ENCODE results near the gene NFIB.
A peak's percentile ranks its signal among the peaks of the same experiment; 100 is the strongest.

The NFIB gene

DNA sequence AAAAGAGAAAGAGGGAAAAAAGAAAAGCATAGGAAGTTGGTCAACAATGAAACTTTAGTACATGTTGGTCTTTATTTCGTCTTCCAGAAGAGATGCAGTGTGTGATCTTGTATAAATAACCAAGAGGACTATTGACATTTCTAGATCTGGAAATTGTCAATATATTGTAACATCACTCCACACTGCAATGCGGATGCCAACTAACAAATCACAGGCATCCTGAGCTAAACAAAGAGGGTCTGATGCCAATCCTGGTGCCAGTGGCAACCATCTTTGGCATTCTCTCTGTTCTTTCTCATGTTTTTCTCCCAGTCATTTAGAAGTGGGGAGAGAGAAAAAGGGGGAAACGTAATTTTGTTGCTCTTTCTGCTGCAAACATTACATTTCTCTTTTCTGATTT is 9.7 kb downstream of the NFIB start:
- no peak for DNase-seq

DNA sequence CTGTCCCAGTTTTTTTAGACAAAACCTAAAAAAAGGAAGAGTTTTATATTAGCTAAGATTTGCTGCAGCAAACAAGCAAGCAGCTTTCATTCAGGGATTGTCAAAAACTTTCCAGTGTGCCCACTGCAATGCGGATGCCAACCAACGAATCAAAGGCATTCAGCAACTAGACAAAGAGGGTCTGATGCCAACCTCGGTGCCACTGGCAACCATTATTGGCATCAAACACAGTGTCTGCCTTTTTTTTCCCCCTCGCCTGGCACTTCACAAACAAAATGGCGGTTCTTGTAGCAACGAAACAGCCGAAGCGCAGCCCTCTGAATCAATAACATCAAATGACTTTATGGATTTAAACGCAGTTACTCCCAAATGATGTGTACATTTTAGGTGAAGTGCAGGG is 10.4 kb downstream of the NFIB start:
- no peak for DNase-seq

DNA sequence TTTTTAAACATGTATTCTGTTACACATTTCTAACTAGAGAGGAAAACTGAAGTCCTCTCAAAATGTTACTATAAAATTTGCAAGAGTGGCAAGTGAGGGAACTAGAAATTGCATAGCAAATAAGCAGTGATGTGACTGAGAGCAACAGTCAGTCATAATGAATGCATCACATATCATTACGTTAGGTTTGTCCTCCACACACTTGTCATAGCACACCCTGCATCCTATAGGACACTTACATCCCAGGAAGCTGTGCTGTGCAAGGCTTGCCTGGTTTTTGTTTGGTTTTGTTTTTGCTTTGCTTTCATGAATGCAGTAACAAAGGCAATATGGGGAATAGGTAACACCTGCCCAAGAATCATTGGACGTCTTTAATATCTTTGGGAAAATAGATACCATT is 10.8 kb downstream of the NFIB start:
- peak; percentile 28 for DNase-seq

DNA sequence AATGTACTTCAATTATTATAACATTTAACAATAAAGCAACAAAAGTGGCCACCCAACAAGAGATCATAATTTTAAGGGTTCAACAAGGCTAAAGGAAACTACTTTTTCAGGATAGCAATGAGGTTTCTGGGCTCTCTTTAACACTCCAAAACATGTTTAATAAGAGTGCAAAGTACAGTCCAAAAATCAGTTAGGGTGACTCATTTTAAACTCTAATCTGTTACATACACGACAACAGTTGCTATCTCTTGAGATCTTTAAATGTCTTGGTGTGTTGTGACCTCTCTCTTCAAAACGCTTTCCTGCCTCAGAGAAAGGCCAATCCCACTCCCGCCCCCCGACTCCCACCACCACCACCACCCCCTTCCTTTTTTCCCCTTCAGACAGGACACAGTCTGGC is 11.5 kb downstream of the NFIB start:
- no peak for DNase-seq

DNA sequence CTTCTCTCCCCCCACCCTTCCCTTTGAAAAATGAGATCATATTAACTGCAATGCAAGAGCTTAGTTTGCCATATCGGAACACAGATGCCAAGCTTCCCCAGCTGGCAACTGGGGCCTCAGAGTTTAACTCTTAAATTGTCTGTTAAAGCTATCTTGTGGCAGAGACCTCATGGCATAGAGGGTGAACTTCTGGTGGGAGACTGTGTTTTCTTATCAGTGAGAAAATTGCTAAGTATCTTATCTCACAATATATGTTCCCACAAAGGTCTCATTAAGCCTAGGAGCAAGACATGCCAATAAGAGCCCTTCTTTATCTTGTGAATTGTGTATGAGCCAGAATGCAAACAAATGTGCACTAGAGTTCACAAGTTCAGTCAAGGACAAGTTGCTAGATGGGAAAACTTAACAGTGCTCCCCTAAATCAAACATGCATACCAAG is 12.3 kb downstream of the NFIB start:
- peak; percentile 32 for DNase-seq

DNA sequence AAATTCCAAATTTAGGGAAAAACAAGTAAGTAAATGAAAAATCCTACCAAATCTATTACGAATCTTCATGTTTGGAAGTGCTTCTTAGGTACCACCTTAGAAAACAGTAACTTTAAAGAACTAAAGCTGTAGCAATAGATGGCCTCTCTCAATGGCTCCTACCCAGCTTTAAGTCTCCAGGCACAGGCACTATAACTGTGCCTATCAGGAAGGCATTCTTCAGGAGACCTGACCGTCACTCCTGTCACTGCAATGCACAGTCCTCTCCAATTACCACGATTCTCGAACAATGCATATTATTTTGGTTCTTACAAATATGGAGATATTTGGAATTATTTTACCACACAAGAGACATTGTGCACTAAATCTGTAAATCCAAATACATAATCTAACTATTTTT is 12.9 kb downstream of the NFIB start:
- DNase-seq = no peak

DNA sequence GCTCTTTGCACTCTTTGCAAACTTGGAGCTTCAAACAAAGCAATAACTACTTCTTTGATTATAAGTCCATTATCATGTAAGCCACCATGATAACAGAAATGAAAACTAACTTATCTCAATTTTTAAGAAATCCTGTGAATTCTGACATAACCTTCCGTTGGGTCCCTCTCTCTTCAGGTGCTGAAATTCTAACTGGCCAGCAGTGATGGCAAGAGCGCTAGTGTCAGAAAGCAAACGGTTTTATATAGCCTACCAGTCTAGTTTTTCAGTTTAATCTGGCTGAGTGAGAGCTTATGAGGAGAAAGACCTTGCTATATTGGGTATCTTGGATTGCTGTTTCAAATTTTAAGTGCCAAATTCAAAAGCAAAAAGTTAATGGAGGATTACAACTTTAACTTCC is 13.4 kb downstream of the NFIB start:
- no peak for DNase-seq

DNA sequence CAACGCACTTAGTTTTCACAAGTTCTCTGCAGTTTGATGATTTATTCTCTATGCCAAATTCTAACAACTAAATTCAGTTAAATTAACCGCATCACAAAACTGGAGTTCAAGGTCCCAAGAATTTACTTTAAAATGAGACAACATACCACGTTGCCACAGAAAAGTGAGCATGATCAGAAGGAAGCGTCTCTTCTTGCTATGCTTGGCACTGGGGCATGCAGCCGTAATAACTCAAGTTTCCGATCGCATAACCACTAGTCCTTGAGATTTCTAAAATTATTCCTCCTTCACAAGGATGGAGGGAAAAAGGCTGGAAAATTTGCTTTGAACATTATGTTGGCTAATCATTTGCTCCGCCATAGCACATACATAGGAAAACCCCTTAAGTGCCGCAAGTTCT is 13.9 kb downstream of the NFIB start:
- no peak for DNase-seq

DNA sequence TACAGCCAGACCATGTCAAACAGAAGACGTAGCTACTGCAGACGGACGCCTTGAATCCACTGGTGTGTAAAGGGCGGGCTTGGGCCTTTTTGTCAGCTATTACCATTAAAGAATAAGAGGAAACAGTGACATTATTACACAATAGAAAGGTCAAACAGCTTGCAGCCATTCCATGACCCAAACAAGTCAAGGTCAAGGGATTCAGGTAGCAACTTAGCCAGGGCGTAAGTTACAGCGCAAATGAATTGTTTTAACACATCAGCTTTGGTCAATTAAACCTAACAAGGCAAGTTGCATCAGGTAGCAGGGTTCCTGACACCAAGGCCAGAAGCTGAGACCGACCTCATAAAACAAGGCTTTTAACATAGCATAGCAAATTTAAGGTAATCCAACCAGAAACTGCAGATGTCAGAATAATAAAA is 15.3 kb downstream of the NFIB start:
- DNase-seq = peak; percentile 92

DNA sequence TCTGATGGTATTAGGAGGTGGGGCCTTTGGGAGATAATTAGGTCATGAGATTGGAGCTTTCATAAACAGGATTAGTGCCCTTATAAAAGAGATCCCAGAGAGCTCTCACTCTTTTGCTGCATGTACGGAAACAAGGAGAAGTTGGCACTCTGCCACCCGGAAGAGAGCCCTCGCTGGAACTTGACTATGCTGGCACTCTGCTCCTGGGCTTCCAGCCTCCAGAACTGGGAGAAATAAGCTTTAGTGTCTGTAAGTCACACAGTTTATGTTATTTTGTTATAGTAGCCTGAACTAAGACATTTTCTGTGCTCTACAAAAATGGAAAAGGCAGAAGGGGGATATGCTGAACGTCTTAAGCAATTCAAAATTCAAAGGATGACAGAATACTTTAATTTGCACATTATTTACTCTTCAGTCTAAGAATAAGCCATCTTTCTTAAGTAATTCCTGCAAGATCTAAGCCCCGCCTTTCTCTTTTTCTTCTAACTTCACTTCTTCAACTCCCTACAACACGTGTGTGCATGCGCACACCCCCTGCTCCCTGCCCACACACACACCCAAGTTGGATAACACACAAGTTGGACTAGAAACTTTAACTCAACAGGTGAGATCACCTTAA is 17.3 kb downstream of the NFIB start:
- peak; percentile 37 for DNase-seq

DNA sequence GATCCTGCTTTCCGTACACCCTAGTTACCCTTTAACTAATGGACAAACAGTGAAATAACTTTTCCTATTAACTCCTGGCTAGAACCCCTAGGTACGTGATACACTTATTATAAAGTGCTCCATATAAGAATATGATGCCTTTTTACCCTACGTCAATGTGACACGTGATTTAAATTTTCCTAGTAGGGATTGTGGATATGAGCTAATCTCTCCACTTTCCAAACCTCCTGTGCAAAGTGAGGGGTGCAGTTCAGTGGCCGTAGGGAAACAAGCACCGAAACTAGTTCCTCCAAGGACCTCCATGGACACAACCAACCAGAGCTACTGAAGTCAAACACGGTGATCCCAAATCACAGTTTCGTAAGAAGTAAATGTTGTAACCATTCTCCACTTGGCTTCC is 19.3 kb downstream of the NFIB start:
- no peak for DNase-seq

DNA sequence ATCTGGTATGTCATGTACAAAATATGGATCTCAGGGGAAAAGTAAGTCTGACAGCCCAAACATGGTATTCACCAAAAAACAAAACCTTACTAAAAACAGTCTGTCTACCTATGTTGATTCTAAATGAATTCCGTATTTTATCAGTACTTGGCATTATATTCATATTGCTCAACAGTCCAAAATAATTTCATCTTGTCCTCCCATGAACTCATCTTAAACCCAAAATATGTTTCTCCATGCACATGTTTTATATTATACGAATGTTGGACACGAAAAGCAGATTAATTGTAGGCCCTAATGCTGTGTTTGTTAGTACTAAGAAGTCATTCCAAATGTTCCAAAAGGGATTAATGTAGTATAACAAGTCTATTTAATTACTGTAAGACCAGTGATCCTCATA is 20.1 kb downstream of the NFIB start:
- DNase-seq = no peak

DNA sequence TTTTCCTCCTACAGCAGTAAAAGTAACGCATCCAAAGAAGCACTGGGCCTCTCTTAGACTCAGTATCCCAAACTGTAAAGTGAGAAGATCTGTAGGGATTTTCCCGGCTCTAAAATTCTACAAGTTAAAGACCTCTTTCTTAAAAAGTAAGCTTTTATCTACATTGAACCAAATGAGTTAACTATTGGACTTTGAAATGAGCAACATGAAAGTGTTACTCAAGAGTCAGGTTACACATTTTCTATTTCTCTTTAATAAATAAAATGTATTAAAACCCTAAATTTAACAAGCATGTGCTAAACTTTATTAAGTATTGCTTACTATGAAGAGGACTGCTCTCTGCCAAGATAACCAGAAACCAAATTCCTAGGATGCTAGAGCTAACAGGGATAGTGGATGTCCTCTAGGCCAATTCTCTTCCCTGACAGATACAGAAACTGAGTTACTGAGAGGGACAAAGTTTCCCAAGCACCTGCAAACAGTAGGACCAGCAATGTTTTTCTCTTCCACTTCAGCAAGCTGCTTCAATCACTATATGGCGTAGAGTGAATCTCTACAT is 21.7 kb downstream of the NFIB start:
- no peak for DNase-seq

DNA sequence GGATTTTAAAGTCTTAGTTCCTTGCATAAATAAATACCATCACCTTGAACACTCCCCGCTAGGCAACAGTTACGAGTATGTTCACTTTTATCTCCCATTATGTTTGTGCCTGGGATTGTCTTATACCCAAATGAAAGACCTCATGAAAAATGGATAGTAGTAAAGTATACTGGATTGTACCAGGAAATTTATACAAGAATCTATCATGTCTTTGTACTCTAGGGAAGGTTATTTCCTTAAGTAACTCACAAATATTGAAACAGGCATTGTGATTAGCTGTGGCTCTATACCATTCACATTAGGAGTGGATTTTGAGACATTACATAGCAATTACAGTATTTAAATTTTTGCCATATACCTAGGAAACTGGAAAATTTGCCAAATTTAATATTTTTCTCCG is 24.0 kb downstream of the NFIB start:
- DNase-seq = no peak

DNA sequence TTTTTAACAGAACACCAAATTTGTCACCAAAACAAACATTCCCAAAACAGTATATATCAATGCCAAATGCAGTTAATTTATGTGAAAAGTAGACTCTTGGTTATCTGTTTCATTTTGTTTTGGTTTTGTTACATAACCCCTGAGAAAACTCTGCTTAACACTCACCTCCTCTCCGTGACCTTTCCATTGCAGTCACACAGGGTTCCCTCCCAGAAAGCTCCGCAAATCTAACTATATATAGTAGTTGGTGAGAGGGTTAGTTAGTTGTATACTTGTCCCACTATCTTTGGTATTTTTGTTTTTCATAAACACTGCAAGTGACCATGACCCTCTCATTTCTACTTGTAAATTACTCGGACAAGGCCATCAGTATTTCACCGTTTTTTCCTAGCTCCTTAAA is 25.5 kb downstream of the NFIB start:
- DNase-seq = no peak

DNA sequence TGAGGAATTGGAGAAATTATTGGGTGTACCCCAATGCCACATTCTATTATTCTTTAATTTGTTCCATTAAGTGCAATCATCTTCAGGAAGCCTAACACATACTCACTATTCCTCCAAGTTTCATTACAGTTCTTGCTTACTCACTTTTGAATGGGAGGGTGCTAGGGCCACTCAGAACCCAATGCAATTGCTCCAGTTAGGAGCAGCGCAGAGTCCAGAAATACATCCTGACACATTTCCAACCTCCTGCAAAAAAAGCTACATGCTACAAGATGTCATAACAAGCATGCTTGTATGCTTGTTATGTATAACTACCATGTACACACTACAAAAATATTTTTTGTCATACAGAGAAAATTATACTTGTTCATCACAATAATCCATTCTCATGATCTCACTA is 27.8 kb downstream of the NFIB start:
- DNase-seq = no peak

DNA sequence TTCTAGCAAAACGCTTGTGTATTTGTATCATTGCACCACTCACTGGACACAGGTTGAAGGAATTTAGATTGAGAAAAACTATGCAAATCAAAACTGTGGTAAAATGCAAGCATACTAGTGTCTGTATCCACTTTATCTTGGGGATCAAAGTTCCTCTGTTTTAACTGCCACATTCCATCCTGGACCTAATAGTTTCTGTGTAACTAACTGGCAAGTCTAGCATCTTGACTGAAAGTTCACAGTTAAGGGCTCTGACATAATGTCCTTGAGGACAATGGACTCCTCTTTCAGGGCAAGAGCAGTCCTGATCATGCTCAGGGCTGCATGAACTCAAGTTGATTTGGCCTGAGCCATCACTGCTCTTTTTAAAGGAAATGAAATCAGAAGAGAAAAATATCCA is 30.7 kb downstream of the NFIB start:
- no peak for DNase-seq

DNA sequence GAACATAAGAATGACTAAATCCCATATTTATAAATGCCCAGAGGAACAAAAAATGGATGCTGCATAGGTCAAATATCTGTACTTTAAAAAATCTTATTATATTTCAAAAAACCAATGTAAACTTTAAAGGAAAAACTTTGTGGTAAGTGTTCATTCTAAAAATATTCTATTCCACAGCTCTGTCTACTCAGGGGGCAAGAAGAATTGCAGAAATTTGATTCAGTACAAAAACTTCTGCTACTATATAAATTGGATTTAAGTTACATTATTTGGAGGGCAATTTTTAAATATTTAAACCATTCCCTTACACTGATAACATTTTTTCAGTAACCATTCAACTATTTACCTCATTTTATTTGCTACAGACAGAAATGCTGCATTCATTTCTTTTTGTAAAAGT is 32.1 kb downstream of the NFIB start:
- DNase-seq = no peak

DNA sequence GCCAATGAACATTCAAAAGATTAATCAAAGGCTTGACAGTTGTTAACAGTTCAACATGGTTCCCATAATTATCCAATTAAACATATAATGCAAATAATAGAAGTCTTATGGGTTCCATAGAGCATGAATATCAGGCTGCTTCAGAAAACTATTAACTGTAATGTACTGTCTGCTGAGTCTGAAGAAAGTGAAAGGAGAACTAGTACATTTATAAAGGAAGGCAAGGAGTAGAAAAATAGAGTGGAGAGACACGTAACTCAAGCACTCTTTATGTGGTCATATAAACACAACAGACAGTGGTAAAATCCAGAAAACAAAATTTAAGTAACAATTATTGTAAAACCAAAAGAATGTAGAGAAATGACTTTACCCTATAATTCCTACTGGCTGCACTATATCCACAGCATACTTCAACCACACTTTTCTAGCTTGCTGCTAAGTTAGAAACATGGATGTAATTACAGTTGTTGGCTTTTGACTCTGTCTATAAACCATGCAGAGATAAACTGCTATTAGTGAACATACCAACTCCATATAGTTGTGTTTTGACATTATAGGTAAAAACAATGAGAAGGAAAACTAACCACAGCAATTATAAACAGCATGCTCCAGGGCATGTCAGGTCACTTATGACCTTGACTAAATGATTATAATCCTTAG is 32.7 kb downstream of the NFIB start:
- DNase-seq = peak; percentile 87

DNA sequence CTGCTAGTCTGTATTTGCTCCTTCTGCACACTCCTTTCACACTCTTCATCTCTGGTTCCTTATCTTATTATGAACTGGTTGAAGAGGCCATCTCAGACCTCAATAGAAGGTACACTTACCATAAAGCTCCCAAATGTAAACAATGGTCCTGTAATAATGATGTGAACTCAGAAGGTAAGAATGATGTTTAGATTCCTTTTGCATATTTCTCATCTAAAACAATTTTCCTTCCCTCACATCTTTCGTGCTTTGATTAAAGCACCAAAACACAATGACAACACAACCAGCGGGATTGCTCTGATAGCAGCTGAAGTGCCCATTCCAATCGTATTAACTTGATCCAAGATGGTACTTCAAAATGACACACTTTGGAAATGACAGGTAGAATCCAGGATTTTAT is 34.3 kb downstream of the NFIB start:
- DNase-seq = no peak

DNA sequence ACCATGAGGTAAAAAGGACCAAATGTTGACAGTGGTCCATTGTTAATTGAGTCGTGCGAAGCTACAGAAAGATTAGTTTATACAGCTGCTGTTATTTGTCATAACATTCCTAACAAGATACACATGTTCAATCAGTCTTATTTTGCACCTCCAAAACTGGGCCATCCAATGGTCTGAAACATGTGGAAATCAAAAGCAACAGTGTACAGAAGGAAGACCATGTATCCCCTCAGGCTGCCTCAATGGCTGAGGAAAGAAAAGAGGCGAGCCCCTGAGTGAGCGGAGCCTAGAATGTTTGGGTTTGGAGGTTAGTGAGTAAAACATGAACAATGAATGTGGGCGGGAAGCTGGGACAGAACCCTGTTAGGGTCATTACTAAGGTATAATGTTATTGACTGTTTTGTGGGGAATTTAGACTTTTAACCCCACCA is 35.6 kb downstream of the NFIB start:
- no peak for DNase-seq

DNA sequence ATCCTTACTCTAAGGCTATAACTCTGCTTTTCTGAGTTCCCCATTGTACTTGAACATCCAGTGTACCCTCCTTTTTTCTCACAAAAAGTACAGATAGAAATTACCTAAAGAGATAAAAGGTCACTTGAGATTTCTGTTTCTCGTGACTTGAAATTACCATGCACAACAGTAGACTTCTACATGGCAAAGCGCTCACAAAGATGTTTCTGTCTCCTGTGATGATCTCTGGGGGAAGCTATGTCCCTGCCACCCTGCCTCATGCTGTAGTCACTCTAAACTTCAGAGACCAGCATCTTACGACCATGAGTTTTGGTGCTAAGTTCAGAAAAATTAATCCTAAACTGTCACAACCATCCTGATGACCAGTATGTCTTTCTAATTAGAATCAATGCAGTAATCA is 36.2 kb downstream of the NFIB start:
- DNase-seq = no peak

DNA sequence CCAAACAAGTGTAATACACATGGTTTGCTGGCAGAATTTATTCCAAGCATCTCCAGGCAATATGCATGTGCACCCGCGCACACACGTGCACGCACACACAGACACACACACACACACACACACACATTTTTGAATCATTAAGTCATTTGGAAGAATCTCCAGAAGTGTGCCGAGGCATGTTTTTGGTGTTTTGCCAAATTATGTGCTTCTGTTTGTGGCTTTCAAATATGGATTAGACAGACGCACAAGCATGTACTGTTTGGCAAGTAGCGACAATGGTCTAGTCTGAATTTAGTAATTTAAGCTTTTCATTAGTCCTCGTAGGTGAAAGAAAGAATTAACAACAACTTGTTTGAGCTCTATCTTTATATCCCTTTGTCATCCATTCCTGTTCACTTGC is 36.7 kb downstream of the NFIB start:
- peak; percentile 23 for DNase-seq

DNA sequence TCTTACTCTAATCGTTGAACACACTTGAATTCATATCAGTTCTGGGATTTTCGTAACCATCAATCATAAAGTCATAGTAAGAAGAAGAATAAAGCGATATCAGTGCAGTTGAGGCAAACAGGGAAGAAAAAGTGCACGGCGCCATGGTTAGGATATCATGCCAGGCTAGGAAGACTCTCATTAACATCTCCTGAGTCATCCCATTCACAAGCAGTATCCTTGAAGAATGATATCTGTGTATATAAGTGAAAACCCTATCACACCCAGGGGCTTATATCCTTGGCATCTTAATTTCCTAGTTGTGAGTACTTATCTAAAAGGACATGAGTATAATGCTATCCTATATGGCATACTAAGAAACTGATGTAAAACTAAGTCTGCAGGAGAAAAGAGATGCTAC is 38.6 kb downstream of the NFIB start:
- no peak for DNase-seq

DNA sequence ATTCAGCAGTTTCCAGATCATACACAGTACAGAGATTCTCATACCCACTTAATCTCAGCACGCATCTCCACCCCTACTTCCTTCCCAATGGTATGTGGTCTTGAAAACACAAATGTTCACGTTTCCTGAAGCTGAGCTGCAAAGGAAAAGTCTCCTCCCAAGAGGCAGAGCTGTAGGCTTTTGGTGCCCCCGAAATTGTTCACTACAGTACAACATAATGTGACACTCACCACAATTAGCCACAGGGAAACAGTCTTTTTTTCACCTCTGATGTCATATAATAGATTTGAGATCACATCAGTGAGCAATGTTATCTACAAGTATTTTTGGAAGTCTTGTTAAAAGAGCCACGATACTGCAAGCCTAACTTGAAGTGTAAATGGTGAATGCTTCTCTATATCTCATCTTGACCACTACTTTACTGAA is 40.2 kb downstream of the NFIB start:
- no peak for DNase-seq

Data from NCI-H69 (cell line).